Measurements from ENCODE around the gene MIX23. TPM values are rescaled to one million over a fixed set of nuclear protein-coding genes. Genes with fewer than 3 reads are reported as not detected.

The MIX23 gene
- 52.9 and 104 TPM in 2 replicates for total RNA-seq (ENCODE audit: low replicate concordance)

GRCh38 chr3:122382888-122383666 is at the start of gene MIX23:
Gene MIX23, minus strand, starts transcription at chr3:122383231. Its CDS starts 7 bp downstream, at chr3:122383224.
- Histone ChIP-seq H3K4me2 (peak within 1 kb of the TSS; percentile 81), H3K9ac (peak within 1 kb of the TSS; percentile 54), H2AFZ (replicated peaks) (peak within 1 kb of the TSS; percentile 86), H3F3A (ENCODE audit: low read depth) (peaks cover 7% of the 10 kb centered on the region), H3K9me3 (ENCODE audit: low read depth) (no peaks in the 10 kb centered on the region), H3K4me3 (peak within 1 kb of the TSS; percentile 68), H3K27ac (peak within 1 kb of the TSS; percentile 23), H3K36me3 (no peaks in the 10 kb centered on the region), H4K20me1 (ENCODE audit: low read depth) (no peaks in the 10 kb centered on the region), H3K27me3 (no peaks in the 10 kb centered on the region), H3K79me2 (ENCODE audit: low read depth) (peaks cover 56% of the 10 kb centered on the region), H3K4me1 (peaks cover 19% of the 10 kb centered on the region)
- Mint-ChIP-seq H3K27me3 (ENCODE audit: insufficient read depth, low read depth) (peaks cover 3% of the 10 kb centered on the region), H3K4me1 (peaks cover 30% of the 10 kb centered on the region), H3K9me3 (no peaks in the 10 kb centered on the region), H3K27ac (peak within 1 kb of the TSS; percentile 59), H3K4me3 (peak within 1 kb of the TSS; percentile 95), H3K36me3 (peaks cover 2% of the 10 kb centered on the region)
- TF ChIP-seq, protein P1, sequence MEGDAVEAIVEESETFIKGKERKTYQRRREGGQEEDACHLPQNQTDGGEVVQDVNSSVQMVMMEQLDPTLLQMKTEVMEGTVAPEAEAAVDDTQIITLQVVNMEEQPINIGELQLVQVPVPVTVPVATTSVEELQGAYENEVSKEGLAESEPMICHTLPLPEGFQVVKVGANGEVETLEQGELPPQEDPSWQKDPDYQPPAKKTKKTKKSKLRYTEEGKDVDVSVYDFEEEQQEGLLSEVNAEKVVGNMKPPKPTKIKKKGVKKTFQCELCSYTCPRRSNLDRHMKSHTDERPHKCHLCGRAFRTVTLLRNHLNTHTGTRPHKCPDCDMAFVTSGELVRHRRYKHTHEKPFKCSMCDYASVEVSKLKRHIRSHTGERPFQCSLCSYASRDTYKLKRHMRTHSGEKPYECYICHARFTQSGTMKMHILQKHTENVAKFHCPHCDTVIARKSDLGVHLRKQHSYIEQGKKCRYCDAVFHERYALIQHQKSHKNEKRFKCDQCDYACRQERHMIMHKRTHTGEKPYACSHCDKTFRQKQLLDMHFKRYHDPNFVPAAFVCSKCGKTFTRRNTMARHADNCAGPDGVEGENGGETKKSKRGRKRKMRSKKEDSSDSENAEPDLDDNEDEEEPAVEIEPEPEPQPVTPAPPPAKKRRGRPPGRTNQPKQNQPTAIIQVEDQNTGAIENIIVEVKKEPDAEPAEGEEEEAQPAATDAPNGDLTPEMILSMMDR (IDR thresholded peaks at IDR 0.05) = no peak
- TF ChIP-seq EZH2phosphoT487 (IDR thresholded peaks at IDR 0.05) (no peak), EZH2 (IDR thresholded peaks at IDR 0.05) (no peak)
- DNase-seq (ENCODE audit: low spot score) = peak; percentile 92

GRCh38 chr3:122430371-122430770 is 47.3 kb upstream of the MIX23 start:
- H3K27me3 Mint-ChIP-seq (ENCODE audit: insufficient read depth, low read depth) = no peaks in the 10 kb centered on the region
- H3K27ac Mint-ChIP-seq = no peak overlapping the region
- H2AFZ ChIP-seq (replicated peaks) = no peak overlapping the region
- no peaks in the 10 kb centered on the region for H3K79me2 ChIP-seq (ENCODE audit: low read depth)
- no peaks in the 10 kb centered on the region for H3K27me3 ChIP-seq
- DNase-seq (ENCODE audit: low spot score) = no peak
- H3K9me3 ChIP-seq (ENCODE audit: low read depth) = no peaks in the 10 kb centered on the region
- no peak for TF ChIP-seq EZH2phosphoT487 (IDR thresholded peaks at IDR 0.05)
- TF ChIP-seq EZH2 (IDR thresholded peaks at IDR 0.05) = no peak
- TF ChIP-seq, protein P1 (IDR thresholded peaks at IDR 0.05) = no peak
- H3K9me3 Mint-ChIP-seq = no peaks in the 10 kb centered on the region
- H3K36me3 ChIP-seq = no peaks in the 10 kb centered on the region
- H3K4me1 ChIP-seq = no peaks in the 10 kb centered on the region
- no peak overlapping the region for H3K4me2 ChIP-seq
- no peak overlapping the region for H3K4me3 Mint-ChIP-seq
- no peak overlapping the region for H3K27ac ChIP-seq
- peaks cover 19% of the 10 kb centered on the region for H3F3A ChIP-seq (ENCODE audit: low read depth)
- no peaks in the 10 kb centered on the region for H3K4me1 Mint-ChIP-seq
- H3K4me3 ChIP-seq = no peak overlapping the region
- H4K20me1 ChIP-seq (ENCODE audit: low read depth) = no peaks in the 10 kb centered on the region
- H3K36me3 Mint-ChIP-seq = peaks cover 44% of the 10 kb centered on the region
- H3K9ac ChIP-seq = no peak overlapping the region

DNA sequence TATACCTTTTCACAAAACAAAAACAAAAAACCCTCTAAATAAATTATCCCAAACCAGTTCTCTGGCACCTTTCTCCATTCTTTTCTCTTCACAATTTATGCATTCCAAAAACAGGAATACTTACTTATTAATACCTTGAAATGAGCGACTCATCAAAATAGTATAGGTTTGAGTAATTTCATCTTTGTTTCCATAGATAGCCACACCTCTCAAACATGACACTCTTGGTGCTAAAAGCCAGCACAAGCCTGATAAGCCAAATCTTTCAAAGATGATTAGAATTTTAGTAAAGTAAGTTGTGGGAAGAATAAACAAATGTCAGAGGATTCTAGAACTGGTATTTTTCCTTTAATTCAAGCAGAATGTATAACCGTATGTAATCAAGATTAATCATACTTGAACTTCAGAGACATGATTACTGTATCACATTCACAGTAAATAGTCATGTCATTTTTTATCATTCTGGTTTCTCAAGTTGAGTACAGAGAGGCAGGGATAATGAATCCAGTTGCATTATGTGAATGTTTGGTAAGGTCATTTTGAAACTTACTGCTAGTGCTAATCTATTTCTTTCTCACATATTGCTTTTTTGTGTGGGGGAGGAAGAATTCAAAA is 44.9 kb upstream of the MIX23 start:
- Histone ChIP-seq H3K9me3 (ENCODE audit: low read depth) (no peaks in the 10 kb centered on the region), H3K4me1 (no peaks in the 10 kb centered on the region), H3K27ac (no peak overlapping the region), H2AFZ (replicated peaks) (no peak overlapping the region), H3F3A (ENCODE audit: low read depth) (peaks cover 28% of the 10 kb centered on the region), H3K79me2 (ENCODE audit: low read depth) (peaks cover 15% of the 10 kb centered on the region), H4K20me1 (ENCODE audit: low read depth) (no peaks in the 10 kb centered on the region), H3K9ac (no peak overlapping the region), H3K36me3 (peaks cover 3% of the 10 kb centered on the region), H3K4me2 (no peak overlapping the region), H3K4me3 (no peak overlapping the region), H3K27me3 (no peaks in the 10 kb centered on the region)
- Mint-ChIP-seq H3K4me3 (no peak overlapping the region), H3K4me1 (no peaks in the 10 kb centered on the region), H3K9me3 (no peaks in the 10 kb centered on the region), H3K27ac (no peak overlapping the region), H3K27me3 (ENCODE audit: insufficient read depth, low read depth) (no peaks in the 10 kb centered on the region), H3K36me3 (peaks cover 31% of the 10 kb centered on the region)
- no peak for DNase-seq (ENCODE audit: low spot score)
- TF ChIP-seq, protein P1 (IDR thresholded peaks at IDR 0.05) = no peak
- TF ChIP-seq EZH2phosphoT487 (IDR thresholded peaks at IDR 0.05) = no peak
- TF ChIP-seq EZH2 (IDR thresholded peaks at IDR 0.05) = no peak
